PC-9 (cell line): ENCODE results near the gene SPSB4. TPM values are rescaled to one million over a fixed set of nuclear protein-coding genes. Genes with fewer than 3 reads are reported as not detected.

ENCODE experiments used
- BruUV-seq: library from RNA; stranded (reverse); fragments of 400-500 nt; replicated peaks from 2 replicates; lab custom pipeline; 2021; lab: Mats Ljungman, UMichigan
- CTCF ChIA-PET: fragments of 300-600 bp; sonication (Branson Sonifier 250); formaldehyde crosslinking; loops from one replicate; lab custom pipeline; 2022; ENCODE audit warnings: antibody characterized with exemption; lab: Charles Lee
- POLR2A ChIA-PET: fragments of 300-600 bp; sonication (Branson Sonifier 250); formaldehyde crosslinking; loops from one replicate; lab custom pipeline; 2022; ENCODE audit warnings: antibody characterized with exemption; ENCODE audit not compliant: unreplicated experiment; lab: Charles Lee
- DNase-seq, 2 experiments: peaks; one replicate each; pipeline versions ENCODE4 v3.0.0 to v3.0.0-alpha.2; 2015 to 2022; ENCODE audit warnings: mixed read lengths in 1 of 2
- H2AFZ ChIP-seq: fragments of 200-600 bp; sonication (generic); 2 replicates; pipeline ENCODE4 v1.8.1; 2017; ENCODE audit warnings: antibody characterized with exemption
- H3F3A ChIP-seq: fragments of 200-600 bp; sonication (generic); 2 replicates; pipeline ENCODE4 v1.8.1; 2017; ENCODE audit warnings: antibody characterized with exemption, mild to moderate bottlenecking, low read depth; ENCODE audit not compliant: insufficient read depth
- H3K27ac ChIP-seq: fragments of 200-600 bp; sonication (generic); 2 replicates; pipeline ENCODE4 v1.6.1; 2016; ENCODE audit warnings: mixed run types
- H3K27me3 ChIP-seq: fragments of 200-600 bp; sonication (generic); 2 replicates; pipeline ENCODE4 v1.6.1; 2016; ENCODE audit warnings: low read depth, mixed run types; ENCODE audit not compliant: insufficient read depth
- H3K36me3 ChIP-seq: fragments of 200-600 bp; sonication (generic); 2 replicates; pipeline ENCODE4 v1.6.1; 2016; ENCODE audit warnings: low read depth, mixed run types
- H3K4me1 ChIP-seq: fragments of 200-600 bp; sonication (generic); replicated peaks from 2 replicates; pipeline ENCODE4 v1.6.1; 2016; ENCODE audit warnings: mixed run types; ENCODE audit not compliant: insufficient read depth
- H3K4me2 ChIP-seq: fragments of 200-600 bp; sonication (generic); 2 replicates; pipeline ENCODE4 v1.6.1; 2017; ENCODE audit warnings: mixed run types
- H3K4me3 ChIP-seq: fragments of 200-600 bp; sonication (generic); 2 replicates; pipeline ENCODE4 v1.6.1; 2016; ENCODE audit warnings: mixed run types
- H3K79me2 ChIP-seq: fragments of 200-600 bp; sonication (generic); 2 replicates; pipeline ENCODE4 v1.6.1; 2017; ENCODE audit warnings: low read depth, mixed run types
- H3K9me2 ChIP-seq: fragments of 200-600 bp; sonication (generic); 2 replicates; pipeline ENCODE4 v1.8.1; 2017; ENCODE audit warnings: mild to moderate bottlenecking; ENCODE audit not compliant: insufficient read depth
- H3K9me3 ChIP-seq: fragments of 200-600 bp; sonication (generic); 2 replicates; pipeline ENCODE4 v1.8.1; 2016; ENCODE audit warnings: low read depth; ENCODE audit not compliant: insufficient read depth
- H4K20me1 ChIP-seq: fragments of 200-600 bp; sonication (generic); 2 replicates; pipeline ENCODE4 v1.8.1; 2017; ENCODE audit not compliant: insufficient read depth
- EZH2 ChIP-seq: fragments of 200-600 bp; sonication (generic); IDR thresholded peaks from 2 replicates; pipeline ENCODE4 v1.8.0; 2017; ENCODE audit warnings: antibody characterized with exemption, low read depth
- intact Hi-C: fragments of 100-400 bp; cut with micrococcal nuclease; formaldehyde crosslinking; loops from one replicate; pipeline ENCODE4 v1.10.0; 2022; ENCODE audit not compliant: unreplicated experiment
- total RNA-seq: library from RNA; stranded (reverse); gene quantifications from 2 replicates; pipeline ENCODE4 v1.2.3, GENCODE V29; 2021
- TF ChIP-seq, protein P1 (sequence below): fragments of 200-600 bp; sonication (generic); conservative IDR thresholded peaks from 2 replicates; pipeline ENCODE4 v1.6.1; 2017; ENCODE audit warnings: mixed run types, antibody characterized with exemption, mild to moderate bottlenecking, moderate library complexity

SPSB4 gene
- total RNA-seq, 1 experiment from 2014 or later: not detected

- Histone ChIP-seq H4K20me1 (no peaks in the 10 kb centered on the region), H3K9me2 (no peaks in the 10 kb centered on the region), H3K27me3 (peaks cover 22% of the 10 kb centered on the region), H3K4me2 (no peak overlapping the region), H3K4me1 (no peaks in the 10 kb centered on the region), H3K27ac (no peak overlapping the region), H3K79me2 (no peaks in the 10 kb centered on the region), H3F3A (no peaks in the 10 kb centered on the region), H3K9me3 (peaks cover 5% of the 10 kb centered on the region; the same call in 1 of the 2 replicates), H3K4me3 (no peak overlapping the region), H3K36me3 (no peaks in the 10 kb centered on the region), H2AFZ (no peak overlapping the region)
- BruUV-seq: no TSS peak
- no peak for DNase-seq
- TF ChIP-seq, protein P1, sequence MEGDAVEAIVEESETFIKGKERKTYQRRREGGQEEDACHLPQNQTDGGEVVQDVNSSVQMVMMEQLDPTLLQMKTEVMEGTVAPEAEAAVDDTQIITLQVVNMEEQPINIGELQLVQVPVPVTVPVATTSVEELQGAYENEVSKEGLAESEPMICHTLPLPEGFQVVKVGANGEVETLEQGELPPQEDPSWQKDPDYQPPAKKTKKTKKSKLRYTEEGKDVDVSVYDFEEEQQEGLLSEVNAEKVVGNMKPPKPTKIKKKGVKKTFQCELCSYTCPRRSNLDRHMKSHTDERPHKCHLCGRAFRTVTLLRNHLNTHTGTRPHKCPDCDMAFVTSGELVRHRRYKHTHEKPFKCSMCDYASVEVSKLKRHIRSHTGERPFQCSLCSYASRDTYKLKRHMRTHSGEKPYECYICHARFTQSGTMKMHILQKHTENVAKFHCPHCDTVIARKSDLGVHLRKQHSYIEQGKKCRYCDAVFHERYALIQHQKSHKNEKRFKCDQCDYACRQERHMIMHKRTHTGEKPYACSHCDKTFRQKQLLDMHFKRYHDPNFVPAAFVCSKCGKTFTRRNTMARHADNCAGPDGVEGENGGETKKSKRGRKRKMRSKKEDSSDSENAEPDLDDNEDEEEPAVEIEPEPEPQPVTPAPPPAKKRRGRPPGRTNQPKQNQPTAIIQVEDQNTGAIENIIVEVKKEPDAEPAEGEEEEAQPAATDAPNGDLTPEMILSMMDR: no peak
- TF ChIP-seq EZH2: no peak
- POLR2A ChIA-PET: no interaction called here
- CTCF ChIA-PET: interaction anchor here (0.6 kb wide), 1 partner anchor 625 kb away, joined by 3 read pairs; no protein-coding TSS in a partner anchor
- intact Hi-C loops: no loop called here
Observed at GRCh38 chr3:141176775-141177174, 125.6 kb downstream of the SPSB4 start.

DNA sequence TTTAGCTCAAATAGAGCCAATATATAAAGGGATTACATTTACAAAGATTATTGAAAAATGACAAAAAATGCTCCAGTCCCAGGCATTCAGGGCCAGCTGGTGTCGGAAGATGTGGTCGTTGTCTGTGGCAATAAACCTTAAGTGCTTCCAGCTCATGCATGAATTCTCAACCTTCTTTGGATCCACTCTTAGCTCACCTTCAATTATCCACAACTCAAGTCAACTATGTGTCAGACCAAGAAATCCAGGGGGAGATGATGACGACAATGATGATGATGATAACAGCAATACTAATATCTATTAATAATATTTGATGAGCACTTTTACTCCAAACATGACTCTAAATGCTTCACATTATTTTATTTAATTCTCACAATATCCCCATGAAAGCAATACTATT is 126.9 kb downstream of the SPSB4 start:
- no TSS peak for BruUV-seq
- H3K4me2 ChIP-seq: no peak overlapping the region
- H3K4me1 ChIP-seq: no peaks in the 10 kb centered on the region
- no peak overlapping the region for H3K27ac ChIP-seq
- intact Hi-C loops: no loop called here
- no peak for TF ChIP-seq EZH2
- TF ChIP-seq, protein P1: no peak
- H2AFZ ChIP-seq: no peak overlapping the region
- H3K36me3 ChIP-seq: no peaks in the 10 kb centered on the region
- H3K9me2 ChIP-seq: no peaks in the 10 kb centered on the region
- no peak for DNase-seq
- H3K79me2 ChIP-seq: no peaks in the 10 kb centered on the region
- CTCF ChIA-PET: no interaction called here
- no peaks in the 10 kb centered on the region for H4K20me1 ChIP-seq
- H3K4me3 ChIP-seq: no peak overlapping the region
- POLR2A ChIA-PET: no interaction called here
- peaks cover 5% of the 10 kb centered on the region; the same call in 1 of the 2 replicates for H3K9me3 ChIP-seq
- peaks cover 34% of the 10 kb centered on the region for H3K27me3 ChIP-seq
- H3F3A ChIP-seq: no peaks in the 10 kb centered on the region

GRCh38 chr3:141178551-141178950 is 127.4 kb downstream of the SPSB4 start:
- ChIA-PET POLR2A (no interaction called here), CTCF (no interaction called here)
- Histone ChIP-seq H3K27ac (no peak overlapping the region), H4K20me1 (no peaks in the 10 kb centered on the region), H3K27me3 (peaks cover 35% of the 10 kb centered on the region), H3K4me3 (no peak overlapping the region), H3K9me3 (peaks cover 5% of the 10 kb centered on the region; the same call in 1 of the 2 replicates), H3K9me2 (no peaks in the 10 kb centered on the region), H3K36me3 (no peaks in the 10 kb centered on the region), H3K79me2 (no peaks in the 10 kb centered on the region), H2AFZ (no peak overlapping the region), H3F3A (no peaks in the 10 kb centered on the region), H3K4me1 (no peaks in the 10 kb centered on the region), H3K4me2 (no peak overlapping the region)
- no peak for TF ChIP-seq EZH2
- TF ChIP-seq, protein P1: no peak
- DNase-seq: no peak
- no TSS peak for BruUV-seq
- intact Hi-C loops: no loop called here
